GM19438 (cell line): ENCODE results near the gene DNAH6.

Source experiments
- ATAC-seq: cut with Tn5 transposase; IDR thresholded peaks from one replicate; pipeline ENCODE4 v1.9.1; 2021; ENCODE audit warnings: low read depth; ENCODE audit not compliant: unreplicated experiment

The DNAH6 gene

GRCh38 chr2:84788027-84788426 lies 271.7 kb downstream of the DNAH6 start:
- no peak for ATAC-seq

DNA sequence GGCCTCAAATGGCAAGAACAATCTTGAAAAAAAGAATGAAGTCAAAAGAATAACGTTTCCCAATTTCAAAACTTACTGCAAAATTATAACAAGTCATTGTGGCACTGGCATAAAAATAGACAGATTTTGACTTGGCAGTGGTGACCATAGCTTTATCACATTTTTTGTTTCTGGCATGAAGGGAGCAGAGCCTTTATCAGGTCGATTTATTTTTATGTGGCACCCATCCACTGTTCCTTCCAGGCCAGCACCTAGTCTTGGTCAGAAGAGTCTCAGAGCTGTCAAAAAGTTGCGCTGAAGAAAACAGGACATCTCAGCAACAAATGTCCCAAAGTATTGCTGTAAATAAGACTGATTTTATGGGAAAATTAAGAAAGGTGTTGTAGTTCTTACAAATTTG lies 272.2 kb downstream of the DNAH6 start:
- no peak for ATAC-seq

- ATAC-seq = no peak
These were observed 276.7 kb downstream of the DNAH6 start for GRCh38 chr2:84792856-84793522.

GRCh38 chr2:84793641-84794040 lies 277.3 kb downstream of the DNAH6 start:
- no peak for ATAC-seq

DNA sequence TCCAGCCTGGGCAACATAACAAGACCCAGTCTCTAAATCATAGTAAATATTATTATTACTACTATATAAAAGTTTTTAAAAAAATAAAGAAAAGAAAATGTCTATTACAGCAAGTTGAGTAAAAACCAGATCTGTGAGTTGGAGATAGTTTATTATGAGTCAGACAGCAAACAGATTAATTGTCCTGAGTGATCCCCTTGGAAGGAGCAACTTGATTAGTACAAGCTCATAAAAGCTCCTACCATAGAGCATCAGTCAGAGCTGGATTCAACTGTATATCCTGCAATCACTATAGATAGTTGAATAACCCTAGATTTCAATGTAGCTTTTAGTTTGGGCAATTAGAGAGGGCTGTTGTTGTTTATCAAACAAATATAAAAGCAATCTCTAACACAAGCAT lies 280.5 kb downstream of the DNAH6 start:
- ATAC-seq = no peak

GRCh38 chr2:84797271-84797670 lies 281.0 kb downstream of the DNAH6 start:
- ATAC-seq = no peak

DNA sequence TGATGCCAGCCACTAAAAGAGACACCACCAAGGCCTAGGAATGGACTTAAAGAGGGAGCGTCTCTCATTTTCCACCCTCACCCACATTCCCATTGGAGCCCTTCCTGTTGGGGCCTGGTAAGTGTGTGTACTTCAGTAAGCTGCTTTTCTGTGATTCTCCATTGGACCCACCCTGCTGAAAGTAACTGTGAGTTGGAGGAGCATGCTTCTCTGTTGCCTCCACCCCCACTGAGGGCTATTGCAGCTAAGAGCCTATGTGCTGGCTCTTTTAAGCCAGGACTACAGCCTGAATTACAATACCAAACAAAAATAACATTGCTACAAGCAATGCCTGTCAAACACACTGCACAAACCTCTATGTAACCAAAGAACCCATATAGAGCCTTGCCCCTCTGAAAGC lies 283.5 kb downstream of the DNAH6 start:
- no peak for ATAC-seq

GRCh38 chr2:84800194-84800805 lies 284.0 kb downstream of the DNAH6 start:
- peak; percentile 81 for ATAC-seq

GRCh38 chr2:84801811-84802210 lies 285.5 kb downstream of the DNAH6 start:
- ATAC-seq = no peak

DNA sequence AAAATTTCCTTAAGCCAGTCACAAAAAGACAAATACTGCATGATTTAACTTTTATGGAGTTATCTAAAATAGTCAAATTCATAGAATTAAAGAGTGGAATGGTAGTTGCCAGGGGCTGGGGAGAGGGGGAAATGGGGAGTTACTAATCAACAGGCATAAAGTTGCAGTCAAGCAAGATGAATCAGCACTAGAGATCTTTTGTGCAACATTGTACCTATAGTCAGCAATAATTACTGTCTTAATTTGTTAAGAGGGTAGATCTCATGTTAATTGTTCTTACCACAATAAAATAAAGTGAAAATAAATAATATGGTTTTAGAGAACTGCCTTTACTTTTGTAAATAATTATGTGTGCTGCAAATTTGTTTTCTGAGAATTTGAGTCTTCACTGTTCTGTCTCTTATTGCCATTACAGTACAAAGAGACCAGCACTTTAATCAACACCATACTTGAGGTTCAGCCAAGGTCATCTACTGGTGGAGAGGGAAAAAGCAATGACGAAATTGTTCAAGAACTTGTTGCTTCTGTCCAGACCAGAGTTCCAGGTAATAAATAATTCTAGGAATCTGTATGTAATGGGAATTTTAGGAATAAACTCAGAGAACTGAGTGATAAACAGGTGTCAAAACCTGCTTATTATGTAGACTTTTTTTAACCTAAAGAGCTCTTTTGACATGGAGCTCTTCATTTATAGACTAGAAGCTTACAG lies 289.1 kb downstream of the DNAH6 start:
- no peak for ATAC-seq

DNA sequence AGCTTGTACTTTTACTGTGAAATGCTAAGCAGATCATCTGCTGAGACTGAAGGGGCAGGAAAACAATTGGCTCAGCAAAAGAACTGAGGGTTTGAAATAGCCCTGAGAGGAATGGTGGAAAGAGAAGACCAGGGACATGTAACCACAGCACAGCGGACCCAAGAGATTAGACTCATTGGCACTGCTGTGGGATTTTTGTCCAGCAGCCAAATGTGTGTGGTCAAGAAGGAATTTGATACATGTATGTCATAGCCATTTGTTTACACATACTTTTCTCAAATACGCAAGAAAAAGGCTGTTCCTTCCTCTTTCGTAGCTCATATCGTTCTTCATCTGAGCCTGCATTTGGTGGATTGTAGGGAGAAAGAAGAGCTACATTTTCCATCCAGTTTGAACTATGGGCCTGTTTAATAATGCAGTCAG lies 290.8 kb downstream of the DNAH6 start:
- ATAC-seq = no peak

DNA sequence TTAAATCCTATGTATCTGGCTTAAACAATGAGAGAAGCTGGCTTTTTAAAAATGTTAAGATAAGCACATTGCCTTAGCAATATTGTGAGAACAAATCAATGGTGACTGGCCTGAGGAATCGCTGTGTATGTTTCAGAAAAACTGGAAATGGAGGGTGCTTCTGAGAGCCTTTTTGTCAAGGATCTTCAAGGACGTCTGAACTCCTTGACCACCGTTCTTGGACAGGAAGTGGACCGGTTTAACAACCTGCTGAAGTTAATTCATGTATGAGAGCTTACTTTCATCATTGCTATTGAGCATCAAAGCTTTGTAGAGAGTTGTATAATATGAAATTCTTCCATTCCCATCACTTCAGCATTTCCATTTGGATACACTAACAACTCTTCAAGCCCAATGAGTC lies 292.0 kb downstream of the DNAH6 start:
- no peak for ATAC-seq

- ATAC-seq = no peak
These were observed 295.6 kb downstream of the DNAH6 start for GRCh38 chr2:84811839-84812431.

DNA sequence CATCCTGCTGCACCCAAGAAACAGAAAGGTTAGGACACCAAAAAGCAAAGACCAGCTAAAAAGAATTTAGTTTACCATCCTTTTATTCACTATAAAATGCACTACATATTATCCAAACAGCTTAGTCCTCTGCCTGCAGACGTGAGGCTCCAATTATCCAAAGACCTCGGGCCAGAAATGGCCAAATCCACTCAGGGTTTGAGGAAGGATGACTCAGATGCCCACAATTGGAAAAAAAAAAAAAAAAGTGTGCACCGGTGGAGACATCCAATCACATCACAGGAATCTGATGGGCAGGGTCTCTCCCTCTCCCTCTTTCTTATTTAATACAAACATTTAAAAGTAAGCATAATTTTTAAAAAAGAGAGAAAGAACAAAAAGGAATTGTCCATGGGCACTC lies 298.8 kb downstream of the DNAH6 start:
- ATAC-seq = no peak

DNA sequence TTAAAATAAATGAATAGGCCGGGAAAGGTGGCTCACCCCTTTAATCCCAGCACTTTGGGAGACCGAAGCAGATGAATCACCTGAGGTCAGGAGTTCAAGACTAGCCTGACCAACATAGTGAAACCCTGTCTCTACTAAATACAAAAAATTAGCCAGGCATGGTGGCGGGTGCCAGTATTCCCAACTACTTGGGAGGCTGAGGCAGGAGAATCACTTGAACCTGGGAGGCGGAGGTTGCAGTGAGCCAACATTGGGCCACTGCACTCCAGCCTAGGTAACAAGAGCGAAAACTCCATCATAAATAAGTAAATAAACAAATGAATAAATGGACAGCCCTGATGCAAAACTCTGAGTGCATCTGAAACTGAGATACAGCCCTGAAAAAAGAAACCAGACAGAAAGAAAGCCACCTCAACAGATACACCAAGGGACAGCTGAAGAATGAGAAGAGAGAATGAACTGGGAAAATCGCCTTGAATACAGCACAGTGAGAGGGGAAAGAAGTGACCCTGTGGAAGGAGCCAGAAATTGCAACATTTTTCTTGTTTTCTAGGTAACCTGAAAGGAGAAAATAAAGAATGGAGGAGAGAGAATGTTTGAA lies 300.2 kb downstream of the DNAH6 start:
- ATAC-seq = peak; percentile 78

DNA sequence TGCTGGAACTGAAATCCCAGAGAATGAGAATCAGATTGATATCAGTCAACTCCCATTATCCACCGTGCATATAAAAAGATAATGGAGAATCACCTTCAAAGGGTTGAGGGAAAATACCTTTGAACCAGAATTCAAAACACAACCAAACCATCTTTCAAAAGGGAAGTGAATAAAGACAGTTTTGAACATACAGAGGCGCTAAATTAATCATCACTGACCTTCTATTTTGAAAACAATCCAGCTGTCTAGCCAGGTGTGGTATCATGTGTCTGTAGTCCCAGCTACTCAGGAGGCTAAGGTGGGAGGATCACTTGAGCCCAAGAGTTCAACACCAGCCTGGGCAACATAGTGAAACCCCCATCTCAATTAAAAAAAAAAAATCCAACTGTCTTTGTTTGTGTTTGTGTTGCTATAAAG lies 300.9 kb downstream of the DNAH6 start:
- ATAC-seq = peak; percentile 86

DNA sequence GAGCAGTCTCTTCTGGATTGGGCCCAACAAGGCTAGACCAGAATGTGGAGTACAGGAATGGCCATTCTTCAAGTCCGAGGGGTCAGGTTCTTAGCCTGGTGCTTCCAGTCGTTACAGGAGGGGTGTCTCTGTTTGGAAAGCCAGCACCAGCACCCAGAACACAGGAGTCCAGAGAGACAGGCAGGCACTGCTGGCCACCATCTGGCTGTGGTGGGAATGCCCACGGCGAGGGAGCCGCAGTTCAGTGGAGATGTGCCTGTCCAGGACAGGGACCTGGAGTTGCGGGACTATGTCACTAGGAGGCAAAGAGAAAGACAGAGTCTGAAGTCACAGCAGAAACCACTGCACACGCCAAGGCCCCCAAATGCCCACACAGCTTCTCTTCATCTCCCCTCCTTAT lies 305.5 kb downstream of the DNAH6 start:
- ATAC-seq = no peak

DNA sequence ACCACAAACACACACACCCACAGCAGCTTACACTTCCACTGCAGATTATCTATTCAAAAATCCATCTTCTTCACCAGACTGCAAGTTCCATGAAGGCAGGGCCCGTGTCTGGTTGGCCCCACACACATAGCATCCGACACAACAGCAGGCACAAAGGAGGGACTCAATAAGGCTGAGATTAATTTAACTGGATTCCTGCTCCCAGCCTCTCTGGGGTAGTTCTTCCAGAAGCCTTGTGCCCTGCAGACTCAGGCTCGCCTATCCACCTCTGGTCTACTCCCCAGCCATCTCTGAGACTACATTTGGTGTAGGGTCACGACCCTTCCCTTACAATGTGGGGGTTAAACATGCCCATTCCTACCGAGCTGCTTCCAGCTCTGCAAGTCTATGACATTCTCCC lies 306.9 kb downstream of the DNAH6 start:
- no peak for ATAC-seq

GRCh38 chr2:84823788-84824187 lies 307.5 kb downstream of the DNAH6 start:
- no peak for ATAC-seq

DNA sequence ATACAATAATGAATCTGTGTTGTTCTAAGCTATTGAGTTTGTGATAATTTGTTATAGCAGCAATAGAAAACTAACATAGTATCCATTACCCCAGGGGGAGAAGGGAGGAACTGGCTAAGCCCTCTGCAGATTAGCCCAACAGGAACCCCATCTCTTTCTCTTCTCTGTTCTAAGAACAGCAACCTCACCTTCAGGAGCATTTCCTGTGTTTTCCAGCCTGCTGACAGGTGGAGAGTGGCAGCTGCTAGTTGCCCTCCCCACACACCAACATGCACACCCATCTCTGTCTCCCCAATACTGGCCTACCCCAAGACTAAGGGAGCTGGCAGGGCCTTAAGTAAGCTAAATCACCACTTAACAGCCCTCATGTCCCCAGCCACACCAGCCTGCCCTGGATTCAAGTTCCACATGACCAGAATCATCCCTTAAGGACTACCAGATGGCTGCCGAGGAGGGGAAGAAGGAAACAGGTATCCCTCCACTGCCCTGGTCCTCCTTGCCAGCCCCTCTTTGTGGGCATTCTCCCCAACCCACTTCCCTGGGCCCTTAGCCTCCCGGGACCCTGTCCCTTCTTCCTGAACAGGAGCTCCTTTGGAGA lies 311.8 kb downstream of the DNAH6 start:
- ATAC-seq = no peak

GRCh38 chr2:84829693-84830092 lies 313.4 kb downstream of the DNAH6 start:
- no peak for ATAC-seq
